COLO668 (cell line): ENCODE results near the gene TGFBRAP1.

Experiments used
- DNase-seq: peaks from one replicate; lab custom pipeline; 2025; ENCODE audit not compliant: unreplicated experiment; lab: John Stamatoyannopoulos, UW

TGFBRAP1 gene, protein sequence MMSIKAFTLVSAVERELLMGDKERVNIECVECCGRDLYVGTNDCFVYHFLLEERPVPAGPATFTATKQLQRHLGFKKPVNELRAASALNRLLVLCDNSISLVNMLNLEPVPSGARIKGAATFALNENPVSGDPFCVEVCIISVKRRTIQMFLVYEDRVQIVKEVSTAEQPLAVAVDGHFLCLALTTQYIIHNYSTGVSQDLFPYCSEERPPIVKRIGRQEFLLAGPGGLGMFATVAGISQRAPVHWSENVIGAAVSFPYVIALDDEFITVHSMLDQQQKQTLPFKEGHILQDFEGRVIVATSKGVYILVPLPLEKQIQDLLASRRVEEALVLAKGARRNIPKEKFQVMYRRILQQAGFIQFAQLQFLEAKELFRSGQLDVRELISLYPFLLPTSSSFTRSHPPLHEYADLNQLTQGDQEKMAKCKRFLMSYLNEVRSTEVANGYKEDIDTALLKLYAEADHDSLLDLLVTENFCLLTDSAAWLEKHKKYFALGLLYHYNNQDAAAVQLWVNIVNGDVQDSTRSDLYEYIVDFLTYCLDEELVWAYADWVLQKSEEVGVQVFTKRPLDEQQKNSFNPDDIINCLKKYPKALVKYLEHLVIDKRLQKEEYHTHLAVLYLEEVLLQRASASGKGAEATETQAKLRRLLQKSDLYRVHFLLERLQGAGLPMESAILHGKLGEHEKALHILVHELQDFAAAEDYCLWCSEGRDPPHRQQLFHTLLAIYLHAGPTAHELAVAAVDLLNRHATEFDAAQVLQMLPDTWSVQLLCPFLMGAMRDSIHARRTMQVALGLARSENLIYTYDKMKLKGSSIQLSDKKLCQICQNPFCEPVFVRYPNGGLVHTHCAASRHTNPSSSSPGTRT

DNA sequence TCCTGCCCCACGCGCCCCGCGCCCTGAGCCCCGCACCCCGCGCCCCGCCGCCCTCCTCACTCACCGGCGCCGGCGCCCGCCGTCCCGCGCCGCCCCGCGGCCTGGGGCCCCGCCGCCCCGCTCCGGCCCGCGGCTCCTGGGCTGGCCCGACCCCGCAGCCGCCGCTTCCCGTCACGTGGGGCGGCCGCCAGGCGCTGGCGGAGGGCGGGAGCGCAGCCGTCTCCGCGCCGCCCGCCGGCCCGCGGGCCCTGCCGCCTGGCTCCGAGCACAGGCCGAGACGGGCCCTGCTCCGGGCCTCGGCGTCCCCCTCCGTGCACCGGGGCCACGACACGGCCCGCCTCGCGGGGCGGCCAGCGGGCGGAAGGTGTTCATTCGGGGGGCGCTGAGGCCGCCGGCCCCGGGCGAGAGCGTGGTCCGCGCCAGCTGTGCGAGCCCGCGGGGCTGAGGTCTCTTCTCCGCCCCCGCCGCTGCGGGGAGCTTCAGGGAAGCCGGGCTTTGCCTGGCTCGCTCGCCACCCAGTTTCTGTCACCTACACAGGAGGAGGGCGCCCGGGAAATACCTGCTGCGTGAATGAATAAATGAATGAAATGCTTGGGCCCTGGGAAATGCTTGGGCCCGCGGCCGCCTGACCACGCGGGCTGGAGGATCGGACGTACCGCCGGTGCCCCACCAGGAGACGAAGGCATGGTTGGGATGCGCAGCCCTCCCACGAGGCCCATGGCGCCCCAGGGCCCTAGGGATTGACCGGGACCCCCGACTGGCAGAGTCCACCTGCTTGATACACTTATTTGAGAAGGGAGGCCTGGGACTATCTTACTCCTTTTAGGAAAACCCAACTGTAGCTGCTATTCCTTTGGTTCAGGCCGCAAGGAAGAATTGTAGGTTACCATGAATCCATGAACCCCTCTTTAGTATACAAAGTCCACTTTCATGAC is at the start of gene TGFBRAP1:
Gene TGFBRAP1 (minus strand): TSS at position 175 of the 935 bp plus-strand sequence. CDS start 21,434 bp downstream, outside the sequence.
- peak; percentile 81 for DNase-seq

DNA sequence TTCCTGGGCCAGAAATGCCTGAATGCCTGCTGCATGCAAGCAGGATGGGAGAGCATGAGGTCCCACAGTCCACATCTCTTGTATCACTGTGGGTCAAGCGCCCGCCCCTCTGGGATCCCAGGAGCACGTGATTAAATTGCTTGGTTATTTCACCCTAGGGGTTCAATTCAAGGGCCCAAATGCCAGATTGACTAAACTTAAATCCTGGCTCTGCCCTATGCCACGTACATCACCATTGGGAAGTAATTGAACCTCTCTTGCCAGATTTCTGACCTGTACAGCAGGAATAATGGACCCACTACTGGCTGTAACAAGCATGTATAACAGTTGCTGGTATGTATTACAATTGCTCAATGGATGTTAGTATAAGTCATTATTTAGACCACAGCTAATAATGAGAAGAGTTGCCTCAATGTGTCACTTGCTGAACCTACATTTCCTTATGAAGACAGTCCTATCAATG is 49.4 kb upstream of the TGFBRAP1 start:
- no peak for DNase-seq

DNA sequence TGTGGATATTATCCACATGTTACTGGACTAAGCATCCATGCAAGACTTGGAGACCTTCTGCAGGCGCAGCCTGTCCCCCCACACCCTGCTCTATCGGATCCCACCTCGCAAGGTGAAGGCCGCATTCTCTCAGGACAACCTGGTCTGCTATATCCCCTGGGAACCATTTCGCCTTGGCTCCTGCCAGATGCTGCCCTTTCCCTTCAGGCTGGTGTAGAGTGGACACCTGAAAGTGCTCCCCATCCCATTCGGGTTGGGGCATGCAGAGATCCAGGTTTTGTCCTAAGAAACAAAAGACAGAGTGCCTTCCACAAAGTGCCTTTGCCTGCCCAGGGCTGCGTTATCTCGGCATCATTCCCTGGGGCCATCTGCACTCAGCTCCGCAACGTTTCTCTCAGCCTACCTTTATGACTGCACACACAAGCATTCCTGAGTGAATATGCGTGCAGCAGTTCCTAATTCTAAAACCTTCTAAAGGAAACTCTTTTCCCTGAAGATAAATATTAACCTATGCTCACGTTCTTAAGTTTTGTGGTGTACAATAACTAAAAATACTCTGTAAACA is 48.8 kb upstream of the TGFBRAP1 start:
- DNase-seq, result no peak

DNA sequence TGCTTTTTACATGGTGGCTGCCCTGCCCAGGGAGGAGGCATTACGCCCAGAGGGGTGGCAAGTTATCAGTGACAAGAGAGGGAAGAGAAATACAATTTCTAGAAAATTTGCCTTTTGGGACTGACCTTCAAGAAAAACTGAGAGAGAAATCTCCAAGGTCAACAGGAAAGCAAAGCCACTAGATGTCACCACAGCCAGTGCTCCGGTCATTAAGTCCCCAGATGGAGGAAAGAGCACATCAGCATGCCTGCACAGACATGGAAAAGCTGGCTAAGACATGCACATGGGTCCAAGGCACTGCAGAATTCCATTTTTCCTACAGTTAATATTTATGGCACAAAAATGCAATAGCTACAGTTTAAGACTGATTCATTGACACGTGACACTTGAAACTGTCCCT is 48.3 kb upstream of the TGFBRAP1 start:
- no peak for DNase-seq

DNA sequence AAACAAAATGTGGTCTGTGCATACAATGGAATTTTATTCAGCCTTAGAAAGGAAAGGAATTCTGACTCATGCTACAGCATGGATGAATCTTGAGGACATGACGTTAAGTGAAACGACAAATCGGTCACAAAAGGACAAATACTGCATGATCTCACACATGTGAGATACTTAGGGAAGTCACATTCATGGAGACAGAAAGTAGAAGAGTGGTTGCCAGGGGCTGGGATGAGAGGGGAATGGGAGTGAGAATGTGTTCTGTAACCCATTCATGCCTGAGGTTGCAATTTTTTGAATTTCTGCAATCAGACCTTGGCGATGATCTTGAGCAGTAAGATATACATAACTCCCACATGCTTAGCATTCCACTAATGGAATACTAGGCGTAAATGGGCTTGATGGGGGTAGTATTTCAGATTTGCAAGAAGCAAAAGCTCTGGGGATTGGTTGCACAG is 47.3 kb upstream of the TGFBRAP1 start:
- DNase-seq, result no peak

DNA sequence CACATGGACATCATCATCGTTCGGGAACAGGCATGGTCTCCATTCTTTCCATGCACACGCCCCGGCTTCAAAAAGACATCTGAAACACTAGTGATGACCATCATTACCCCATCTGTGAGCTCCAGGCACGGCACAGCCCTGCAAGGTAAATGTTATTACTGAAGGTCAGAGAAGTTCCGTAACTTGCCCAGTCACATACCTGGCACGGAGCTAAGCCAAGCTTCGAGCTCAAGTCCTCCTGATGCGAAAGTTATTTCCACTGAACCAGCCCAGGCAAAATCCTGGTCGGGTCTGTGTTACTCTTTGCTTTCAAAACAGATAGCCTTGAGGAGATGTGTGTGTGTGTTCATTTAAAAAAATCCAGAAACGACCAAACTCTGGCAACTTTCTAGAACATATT is 46.5 kb upstream of the TGFBRAP1 start:
- no peak for DNase-seq

DNA sequence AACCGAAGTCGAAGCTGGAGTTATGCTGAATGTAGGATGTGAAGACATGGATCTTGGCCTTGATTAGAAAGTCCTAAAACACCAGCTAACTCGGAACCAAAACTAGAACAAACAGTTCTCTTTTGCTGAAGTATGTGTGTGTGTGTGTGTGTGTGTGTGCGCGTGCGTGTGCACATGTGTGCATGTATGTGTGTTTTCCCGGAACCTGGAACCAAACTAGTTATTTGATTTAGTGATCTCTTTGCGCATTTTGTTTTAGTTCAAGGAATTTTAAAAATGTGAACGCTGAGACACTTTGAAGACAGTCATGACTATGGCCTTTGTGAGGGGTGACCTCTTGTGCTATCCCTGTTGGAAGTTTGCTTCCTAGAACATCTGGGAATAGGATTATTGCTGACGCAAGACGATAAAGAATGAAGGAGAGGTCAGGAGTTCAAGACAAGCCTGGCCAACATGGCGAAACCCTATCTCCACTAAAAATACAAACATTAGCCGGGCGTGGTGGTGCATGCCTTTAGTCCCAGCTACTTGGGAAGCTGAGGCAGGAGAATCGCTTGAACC is 45.5 kb upstream of the TGFBRAP1 start:
- DNase-seq, result no peak

DNA sequence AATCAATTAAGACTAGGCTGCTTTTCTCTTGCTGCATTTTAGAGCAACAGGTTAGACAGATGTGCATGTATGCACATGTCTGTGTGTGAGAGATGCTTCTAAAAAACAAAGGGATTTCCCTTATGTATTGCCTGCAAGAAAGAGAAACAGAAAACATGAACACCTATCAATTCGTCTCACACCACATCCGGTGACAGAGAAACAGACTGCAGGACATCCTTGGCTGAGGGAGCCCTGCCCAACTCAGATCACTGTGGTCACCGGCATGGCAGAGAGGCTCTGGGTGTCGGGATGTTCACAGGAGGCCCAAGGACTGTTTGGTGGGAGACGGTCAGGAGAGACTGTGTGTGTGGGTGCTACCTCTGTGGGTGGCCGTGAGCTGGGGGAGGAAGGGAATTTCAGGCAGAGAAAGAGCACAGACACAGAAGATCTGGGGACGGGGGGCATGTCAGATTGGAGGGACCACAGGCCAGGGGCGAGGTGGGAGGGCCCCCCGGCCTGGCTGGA is 44.4 kb upstream of the TGFBRAP1 start:
- no peak for DNase-seq

DNA sequence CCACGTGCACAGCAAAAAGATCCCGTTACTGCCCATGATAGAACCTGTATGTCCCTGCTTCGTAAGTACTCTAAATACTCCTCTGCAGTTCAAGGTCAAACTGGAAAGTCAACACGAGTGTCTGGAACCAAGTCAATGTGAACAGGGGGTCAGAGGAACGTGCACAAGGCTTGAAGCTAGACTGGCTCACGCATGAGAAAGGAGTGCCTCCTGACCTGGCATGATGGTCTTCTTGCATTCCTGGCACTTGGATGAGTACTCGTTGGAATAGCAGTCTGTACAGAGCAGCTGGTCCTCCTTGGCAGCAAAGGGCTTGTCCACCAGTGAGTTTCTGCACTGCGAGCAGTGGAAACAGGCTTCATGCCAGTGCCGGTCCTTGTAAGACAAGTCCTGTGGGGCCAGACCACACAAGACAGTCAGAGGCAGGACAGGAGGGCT is 43.8 kb upstream of the TGFBRAP1 start:
- no peak for DNase-seq

DNA sequence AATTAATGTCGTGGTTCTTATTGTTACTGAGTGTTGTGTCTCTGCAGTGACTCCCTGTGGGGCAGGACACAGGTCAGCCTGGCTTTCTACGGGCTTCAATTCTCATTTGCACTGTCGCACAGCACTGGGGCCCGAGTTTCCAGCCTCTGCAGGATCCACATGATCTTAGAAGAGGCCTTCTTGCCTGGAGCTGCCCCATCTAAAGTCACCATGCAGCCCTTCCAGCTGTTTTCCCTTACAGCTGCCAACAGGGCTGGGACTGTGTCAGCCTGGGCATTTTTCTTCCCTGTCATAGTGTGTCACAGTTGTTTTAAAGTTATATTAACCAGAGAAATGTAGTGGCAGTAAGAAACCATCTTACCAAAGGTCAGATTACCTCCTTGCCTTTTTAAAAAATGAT is 42.3 kb upstream of the TGFBRAP1 start:
- DNase-seq, result no peak

DNA sequence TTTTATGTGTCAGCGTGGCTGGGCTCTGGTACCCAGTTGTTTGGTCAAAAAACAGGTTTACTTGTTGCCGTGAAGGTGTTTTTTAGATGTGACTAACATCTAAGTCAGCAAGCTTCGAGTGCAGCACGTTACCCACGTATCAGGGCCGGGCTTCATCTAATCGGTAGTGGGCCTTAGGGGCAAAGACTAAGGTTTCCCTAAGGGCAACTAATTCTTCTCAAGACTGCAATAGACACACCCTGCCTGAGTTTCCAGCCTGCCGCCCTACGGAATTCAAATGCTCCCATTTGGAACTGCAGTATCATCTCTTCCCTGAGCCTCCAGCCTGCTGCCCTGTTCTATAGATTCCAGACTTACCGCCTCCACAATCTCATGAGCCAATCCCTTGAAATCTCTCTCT is 41.6 kb upstream of the TGFBRAP1 start:
- no peak for DNase-seq

DNA sequence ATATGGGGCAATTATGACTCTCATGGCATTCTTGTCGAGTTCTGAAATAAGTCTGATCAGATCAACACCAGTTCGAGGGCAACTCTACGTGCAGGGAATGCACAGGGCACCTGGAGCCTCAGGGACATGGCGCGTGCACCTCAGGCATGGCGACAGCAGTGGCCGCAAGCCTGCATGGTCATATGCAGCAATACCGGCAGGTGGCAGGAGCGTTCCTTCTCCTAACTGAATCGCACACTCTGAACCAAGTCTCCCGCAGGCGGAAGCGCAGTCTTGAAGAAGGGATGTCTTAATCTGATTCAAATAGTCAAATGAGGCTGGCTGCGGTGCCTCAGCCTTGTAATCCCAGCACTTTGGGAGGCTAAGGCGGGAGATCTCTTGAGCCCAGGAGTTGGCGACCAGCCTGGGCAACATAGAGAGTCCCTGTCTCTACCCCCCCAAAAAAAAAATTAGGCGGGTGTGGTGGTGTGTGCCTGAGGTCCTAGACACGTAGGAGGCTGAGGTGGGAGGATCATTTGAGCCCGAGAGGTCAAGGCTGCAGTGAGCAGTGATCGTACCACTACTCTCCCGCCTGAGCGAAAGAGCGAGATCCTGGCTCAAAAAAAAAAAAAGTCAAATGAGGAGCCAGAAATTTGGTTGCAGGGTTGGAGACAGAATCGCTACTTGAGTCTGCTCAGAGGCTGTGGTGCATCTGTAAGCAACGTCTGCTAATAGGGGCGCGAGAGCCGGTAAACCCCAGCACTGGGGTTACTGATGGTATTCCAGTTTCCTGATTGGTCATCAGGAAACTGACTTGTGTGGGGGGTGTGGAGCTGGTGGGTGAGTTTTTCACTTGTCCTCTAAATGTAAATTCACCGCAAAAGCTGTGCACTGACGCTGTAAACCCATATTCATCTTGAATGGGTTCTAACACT is 40.5 kb upstream of the TGFBRAP1 start:
- DNase-seq, result peak; percentile 50

DNA sequence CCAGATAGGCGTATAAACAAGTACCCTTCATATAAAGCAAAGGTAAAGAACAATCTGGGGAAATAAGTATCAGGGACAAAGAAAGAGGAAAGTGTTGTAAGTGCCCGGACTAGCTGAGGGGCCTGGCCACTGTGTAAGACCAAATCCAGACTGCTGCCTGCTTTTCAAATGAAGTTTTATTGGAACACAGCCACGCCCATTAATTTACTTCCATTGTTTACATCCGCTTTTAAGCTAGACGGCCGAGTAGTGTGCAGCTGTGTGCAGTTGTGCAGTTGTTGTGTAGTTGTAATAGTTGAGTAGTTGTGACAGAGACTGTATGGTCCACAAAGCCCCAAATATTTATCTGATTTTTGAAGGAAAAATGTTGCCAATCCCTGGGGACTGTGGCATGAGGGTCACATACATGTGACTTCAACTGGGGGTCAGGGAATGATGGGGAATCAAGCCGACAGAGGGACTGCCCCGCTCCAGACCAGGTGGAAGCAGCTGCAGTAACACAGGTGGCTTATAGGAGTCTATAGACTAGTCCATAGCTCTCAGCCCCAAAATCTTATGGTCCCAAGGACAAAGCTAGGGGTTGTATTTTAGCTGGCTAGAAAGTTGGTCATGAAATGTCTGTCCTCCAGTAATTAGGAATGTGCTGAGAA is 39.3 kb upstream of the TGFBRAP1 start:
- DNase-seq, result no peak

DNA sequence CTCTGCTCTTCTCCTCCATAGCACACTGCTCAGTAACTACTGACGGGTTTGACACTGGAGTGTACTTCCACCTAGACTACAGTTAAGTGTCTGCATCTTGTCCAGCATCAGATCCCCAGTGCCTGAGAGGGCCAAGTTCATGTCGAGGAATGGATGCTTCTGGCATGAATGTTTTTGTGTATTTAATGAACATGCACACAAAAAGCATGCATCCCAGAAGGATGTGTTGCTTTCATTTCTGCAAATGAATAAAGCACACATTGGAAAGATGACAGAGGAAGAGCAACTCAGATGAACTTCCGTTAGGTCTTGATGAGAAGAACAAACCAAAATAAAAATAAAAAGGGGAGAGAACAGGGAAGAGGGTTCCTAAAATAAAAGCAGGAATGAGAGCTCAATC is 35.7 kb upstream of the TGFBRAP1 start:
- DNase-seq, result no peak

DNA sequence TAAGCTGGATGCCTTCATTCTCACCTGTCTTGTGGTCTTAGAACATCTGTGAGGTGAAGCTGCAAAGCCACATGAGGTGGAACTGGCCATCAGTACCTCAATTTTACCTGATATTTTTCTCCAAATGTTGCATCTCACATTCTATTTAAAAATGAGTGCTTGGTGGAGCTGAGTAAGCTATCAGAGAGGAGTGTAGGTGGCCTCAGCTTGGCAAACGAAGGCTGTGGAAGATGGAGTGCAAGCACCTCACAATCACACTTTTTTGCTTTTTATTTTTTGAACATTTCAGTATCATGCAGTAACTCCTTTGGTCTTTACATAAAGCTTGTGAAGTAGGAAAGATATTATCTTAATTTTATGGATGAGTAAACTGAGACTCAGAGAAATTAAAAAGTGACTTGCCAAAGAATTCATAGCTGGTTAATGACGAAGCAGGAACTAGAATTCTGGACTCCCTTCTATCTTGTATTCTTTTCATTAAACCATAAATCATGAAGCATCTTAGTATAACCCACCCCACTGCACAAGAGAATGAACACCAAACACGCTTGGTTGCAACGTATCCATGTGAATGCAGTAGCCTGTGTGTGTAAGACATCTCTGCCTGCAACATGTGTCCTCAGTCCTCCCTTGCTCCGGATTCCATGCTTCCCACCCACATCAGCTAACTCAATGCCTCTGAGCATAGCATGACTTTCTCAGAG is 35.1 kb upstream of the TGFBRAP1 start:
- DNase-seq, result no peak

DNA sequence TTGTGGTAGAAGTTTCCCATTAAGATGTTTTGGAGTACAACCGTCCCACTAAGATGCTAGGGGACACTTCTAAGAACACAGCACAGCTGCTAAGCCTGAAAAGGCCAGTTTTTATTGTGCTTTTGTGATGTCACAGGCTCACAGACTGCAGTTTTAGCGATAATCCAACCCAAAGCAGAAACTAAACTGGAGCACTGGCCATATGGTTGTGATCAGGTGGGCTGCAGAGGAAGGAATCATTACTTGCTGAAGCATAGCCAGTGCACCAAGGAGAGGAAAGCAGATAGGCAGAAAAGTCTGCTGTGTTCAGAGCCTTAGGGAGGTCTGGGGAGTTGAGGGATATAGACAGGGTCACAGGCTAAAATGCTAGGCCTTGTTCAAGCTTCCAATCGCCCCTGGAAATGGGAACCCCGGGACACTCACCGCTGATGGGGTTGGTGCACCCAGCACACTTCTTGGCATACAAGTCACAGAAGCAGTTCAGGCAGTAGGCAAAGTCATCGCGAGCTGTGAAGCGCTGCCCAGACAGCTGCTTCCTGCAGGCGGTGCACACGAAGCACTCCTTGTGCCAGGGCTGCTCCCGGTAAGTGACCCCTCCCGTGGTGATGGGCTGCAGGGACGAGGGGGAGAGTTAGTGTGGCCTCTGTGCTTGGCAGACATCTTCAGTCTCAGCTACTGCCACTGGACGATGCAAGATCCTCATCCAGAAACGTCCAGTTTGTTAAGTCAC is 33.5 kb upstream of the TGFBRAP1 start:
- no peak for DNase-seq
